ENCODE measurements around the gene CDK14.

The CDK14 gene

GRCh38 chr7:91249506-91250233, 653.5 kb downstream of the CDK14 start:
- Histone ChIP-seq H3K9ac (ENCODE audit: low read depth, low read length, poor library complexity, severe bottlenecking) (no peak overlapping the region), H3K4me2 (ENCODE audit: low read depth, low read length, poor library complexity, severe bottlenecking) (no peak overlapping the region), H3K79me2 (ENCODE audit: insufficient read depth, low read length) (no peaks in the 10 kb centered on the region), H3K36me3 (ENCODE audit: insufficient read depth, low read length) (no peaks in the 10 kb centered on the region), H2AFZ (ENCODE audit: low read length) (no peak overlapping the region), H3K9me3 (ENCODE audit: insufficient read depth, low read depth, low read length) (no peaks in the 10 kb centered on the region), H3K9me2 (replicated peaks; ENCODE audit: low read depth, low read length) (no peaks in the 10 kb centered on the region), H3K27me3 (ENCODE audit: insufficient read depth, low read length, poor library complexity, severe bottlenecking) (no peaks in the 10 kb centered on the region), H3F3A (ENCODE audit: low read depth) (no peaks in the 10 kb centered on the region), H4K20me1 (ENCODE audit: insufficient read depth, low read length, poor library complexity, severe bottlenecking) (no peaks in the 10 kb centered on the region), H3K4me1 (ENCODE audit: insufficient read depth, low read length, poor library complexity, severe bottlenecking) (no peaks in the 10 kb centered on the region), H3K4me3 (ENCODE audit: low read length, poor library complexity, severe bottlenecking) (no peak overlapping the region)
- TF ChIP-seq, protein P1, sequence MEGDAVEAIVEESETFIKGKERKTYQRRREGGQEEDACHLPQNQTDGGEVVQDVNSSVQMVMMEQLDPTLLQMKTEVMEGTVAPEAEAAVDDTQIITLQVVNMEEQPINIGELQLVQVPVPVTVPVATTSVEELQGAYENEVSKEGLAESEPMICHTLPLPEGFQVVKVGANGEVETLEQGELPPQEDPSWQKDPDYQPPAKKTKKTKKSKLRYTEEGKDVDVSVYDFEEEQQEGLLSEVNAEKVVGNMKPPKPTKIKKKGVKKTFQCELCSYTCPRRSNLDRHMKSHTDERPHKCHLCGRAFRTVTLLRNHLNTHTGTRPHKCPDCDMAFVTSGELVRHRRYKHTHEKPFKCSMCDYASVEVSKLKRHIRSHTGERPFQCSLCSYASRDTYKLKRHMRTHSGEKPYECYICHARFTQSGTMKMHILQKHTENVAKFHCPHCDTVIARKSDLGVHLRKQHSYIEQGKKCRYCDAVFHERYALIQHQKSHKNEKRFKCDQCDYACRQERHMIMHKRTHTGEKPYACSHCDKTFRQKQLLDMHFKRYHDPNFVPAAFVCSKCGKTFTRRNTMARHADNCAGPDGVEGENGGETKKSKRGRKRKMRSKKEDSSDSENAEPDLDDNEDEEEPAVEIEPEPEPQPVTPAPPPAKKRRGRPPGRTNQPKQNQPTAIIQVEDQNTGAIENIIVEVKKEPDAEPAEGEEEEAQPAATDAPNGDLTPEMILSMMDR (conservative IDR thresholded peaks at IDR 0.05; ENCODE audit: low read length): no peak
- no peak for TF ChIP-seq EZH2phosphoT487 (IDR thresholded peaks at IDR 0.05; ENCODE audit: borderline replicate concordance)

- H2AFZ ChIP-seq (ENCODE audit: low read length): no peak overlapping the region
- no peaks in the 10 kb centered on the region for H3K4me1 ChIP-seq (ENCODE audit: insufficient read depth, low read length, poor library complexity, severe bottlenecking)
- H3K79me2 ChIP-seq (ENCODE audit: insufficient read depth, low read length): no peaks in the 10 kb centered on the region
- no peaks in the 10 kb centered on the region for H3K36me3 ChIP-seq (ENCODE audit: insufficient read depth, low read length)
- TF ChIP-seq, protein P1 (conservative IDR thresholded peaks at IDR 0.05; ENCODE audit: low read length): no peak
- TF ChIP-seq EZH2phosphoT487 (IDR thresholded peaks at IDR 0.05; ENCODE audit: borderline replicate concordance): no peak
- H3F3A ChIP-seq (ENCODE audit: low read depth): no peaks in the 10 kb centered on the region
- H3K4me3 ChIP-seq (ENCODE audit: low read length, poor library complexity, severe bottlenecking): no peak overlapping the region
- H3K9me2 ChIP-seq (replicated peaks; ENCODE audit: low read depth, low read length): no peaks in the 10 kb centered on the region
- H3K4me2 ChIP-seq (ENCODE audit: low read depth, low read length, poor library complexity, severe bottlenecking): no peak overlapping the region
- no peaks in the 10 kb centered on the region for H3K9me3 ChIP-seq (ENCODE audit: insufficient read depth, low read depth, low read length)
- H4K20me1 ChIP-seq (ENCODE audit: insufficient read depth, low read length, poor library complexity, severe bottlenecking): no peaks in the 10 kb centered on the region
- H3K9ac ChIP-seq (ENCODE audit: low read depth, low read length, poor library complexity, severe bottlenecking): no peak overlapping the region
- H3K27me3 ChIP-seq (ENCODE audit: insufficient read depth, low read length, poor library complexity, severe bottlenecking): no peaks in the 10 kb centered on the region
Observed at GRCh38 chr7:91250706-91251105, 654.6 kb downstream of the CDK14 start.

DNA sequence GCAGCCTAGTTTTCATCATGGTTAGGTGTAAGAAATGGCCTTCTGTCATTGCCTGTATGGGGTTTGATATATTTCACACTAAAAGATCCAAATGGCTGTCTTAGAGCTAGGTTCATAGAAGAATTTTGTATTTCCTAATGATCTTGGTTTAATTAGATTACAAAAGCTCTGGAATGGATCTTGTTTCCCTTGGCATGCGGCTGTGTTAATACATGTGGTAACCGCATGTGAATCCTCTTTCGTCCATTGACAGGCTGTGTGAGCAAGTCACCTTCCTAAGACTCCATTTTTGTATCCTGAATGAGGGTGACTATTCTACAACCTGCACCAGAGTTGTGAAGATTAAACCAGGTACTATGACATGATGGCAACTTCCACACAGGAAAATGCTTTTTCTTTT, 655.8 kb downstream of the CDK14 start:
- H2AFZ ChIP-seq (ENCODE audit: low read length): no peak overlapping the region
- H3F3A ChIP-seq (ENCODE audit: low read depth): no peaks in the 10 kb centered on the region
- H3K4me1 ChIP-seq (ENCODE audit: insufficient read depth, low read length, poor library complexity, severe bottlenecking): no peaks in the 10 kb centered on the region
- no peak overlapping the region for H3K4me2 ChIP-seq (ENCODE audit: low read depth, low read length, poor library complexity, severe bottlenecking)
- H4K20me1 ChIP-seq (ENCODE audit: insufficient read depth, low read length, poor library complexity, severe bottlenecking): no peaks in the 10 kb centered on the region
- H3K79me2 ChIP-seq (ENCODE audit: insufficient read depth, low read length): no peaks in the 10 kb centered on the region
- no peaks in the 10 kb centered on the region for H3K36me3 ChIP-seq (ENCODE audit: insufficient read depth, low read length)
- no peaks in the 10 kb centered on the region for H3K9me2 ChIP-seq (replicated peaks; ENCODE audit: low read depth, low read length)
- no peak for TF ChIP-seq EZH2phosphoT487 (IDR thresholded peaks at IDR 0.05; ENCODE audit: borderline replicate concordance)
- TF ChIP-seq, protein P1 (conservative IDR thresholded peaks at IDR 0.05; ENCODE audit: low read length): no peak
- no peak overlapping the region for H3K4me3 ChIP-seq (ENCODE audit: low read length, poor library complexity, severe bottlenecking)
- H3K27me3 ChIP-seq (ENCODE audit: insufficient read depth, low read length, poor library complexity, severe bottlenecking): no peaks in the 10 kb centered on the region
- H3K9me3 ChIP-seq (ENCODE audit: insufficient read depth, low read depth, low read length): no peaks in the 10 kb centered on the region
- H3K9ac ChIP-seq (ENCODE audit: low read depth, low read length, poor library complexity, severe bottlenecking): no peak overlapping the region

Data from Loucy (cell line).